SW480 (cell line): ENCODE measurements around the gene ZRSR2.
"Not testable (repeated sequence)": the region's sequence is repeated elsewhere in the genome, so short reads cannot be mapped to it uniquely, and the experiment has no call there.

ENCODE experiments used
- DNase-seq: peaks from one replicate; pipeline ENCODE4 v3.0.0-alpha.2; 2016; ENCODE audit warnings: low spot score

The ZRSR2 gene

GRCh38 chrX:15789979-15790768, at the start of gene ZRSR2:
Gene ZRSR2, plus strand, starts transcription at chrX:15790484. Its CDS starts 12 bp downstream, at chrX:15790496.
- DNase-seq, result peak; percentile 85

GRCh38 chrX:15744181-15744867, 46.0 kb upstream of the ZRSR2 start:
- no peak for DNase-seq

GRCh38 chrX:15745179-15745578, 45.1 kb upstream of the ZRSR2 start:
- no peak for DNase-seq

- not testable (repeated sequence) for DNase-seq
Measured at GRCh38 chrX:15746651-15747050, 43.6 kb upstream of the ZRSR2 start.

- no peak for DNase-seq
Measured at GRCh38 chrX:15747626-15748173, 42.6 kb upstream of the ZRSR2 start.

- no peak for DNase-seq
Measured at GRCh38 chrX:15748841-15749240, 41.4 kb upstream of the ZRSR2 start.

GRCh38 chrX:15749642-15750610, 40.4 kb upstream of the ZRSR2 start:
- no peak for DNase-seq

GRCh38 chrX:15750611-15751154, 39.6 kb upstream of the ZRSR2 start:
- no peak for DNase-seq

- DNase-seq, result peak; percentile 8
Measured at GRCh38 chrX:15751155-15751819, 39.0 kb upstream of the ZRSR2 start.

- no peak for DNase-seq
Measured at GRCh38 chrX:15755091-15755490, 35.2 kb upstream of the ZRSR2 start.

GRCh38 chrX:15758140-15758539, 32.1 kb upstream of the ZRSR2 start:
- no peak for DNase-seq

- DNase-seq, result not testable (repeated sequence)
Measured at GRCh38 chrX:15759886-15760285, 30.4 kb upstream of the ZRSR2 start.

GRCh38 chrX:15761564-15762191, 28.6 kb upstream of the ZRSR2 start:
- peak; percentile 16 for DNase-seq

GRCh38 chrX:15769300-15769954, 20.9 kb upstream of the ZRSR2 start:
- DNase-seq, result no peak

GRCh38 chrX:15781961-15782699, 8.2 kb upstream of the ZRSR2 start:
- DNase-seq, result no peak

- no peak for DNase-seq
Measured at GRCh38 chrX:15785176-15785750, 5.0 kb upstream of the ZRSR2 start.

- DNase-seq, result no peak
Measured at GRCh38 chrX:15786915-15787314, 3.4 kb upstream of the ZRSR2 start.

GRCh38 chrX:15790769-15791290, 546 bp downstream of the ZRSR2 start:
- no peak for DNase-seq

GRCh38 chrX:15797707-15798106, 7.4 kb downstream of the ZRSR2 start:
- DNase-seq, result no peak
